ENCODE measurements around the gene DENND2A.
"Not testable (repeated sequence)": the region's sequence is repeated elsewhere in the genome, so short reads cannot be mapped to it uniquely, and the experiment has no call there.

Gene DENND2A

GRCh38 chr7:140566186-140566585 is 74.4 kb downstream of the DENND2A start:
- H2BK120ac ChIP-seq (ENCODE audit: insufficient read depth, low read length, poor library complexity); H3K9ac ChIP-seq (ENCODE audit: low read length); H2BK5ac ChIP-seq (ENCODE audit: low read depth, low read length, poor library complexity); H3K27ac ChIP-seq (ENCODE audit: low read depth, low read length); H3K27me3 ChIP-seq (ENCODE audit: insufficient read depth, low read length); H4K91ac ChIP-seq (ENCODE audit: low read depth, low read length); H2BK12ac ChIP-seq (ENCODE audit: low read length); H3K4me1 ChIP-seq (ENCODE audit: control insufficient read depth in 1 of 2, insufficient read depth in 2 of 2, low read length in 2 of 2); H3K4me3 ChIP-seq (ENCODE audit: low read depth, low read length); H3K9me3 ChIP-seq (ENCODE audit: insufficient read depth, low read depth, low read length); H4K12ac ChIP-seq (ENCODE audit: low read depth, low read length); H3K18ac ChIP-seq (ENCODE audit: low read length); H2AK5ac ChIP-seq (ENCODE audit: low read length); H3K4ac ChIP-seq (ENCODE audit: low read depth, low read length); H3K23ac ChIP-seq (ENCODE audit: low read length); H3K14ac ChIP-seq (ENCODE audit: low read length); H2AFZ ChIP-seq (ENCODE audit: insufficient read depth, low read length, poor library complexity); H3K4me2 ChIP-seq (ENCODE audit: low read length); H3K79me2 ChIP-seq (ENCODE audit: control insufficient read depth, insufficient read depth, low read length, poor library complexity); H4K8ac ChIP-seq (ENCODE audit: low read depth, low read length); H3K79me1 ChIP-seq (ENCODE audit: low read length): not testable (repeated sequence)
- peak; percentile 57 to 79 for DNase-seq
- H3K36me3 ChIP-seq (ENCODE audit: control insufficient read depth in 1 of 2, insufficient read depth in 2 of 2, low read length in 2 of 2): peaks cover 9 to 11% of the 10 kb centered on the region in 2 experiments
- WGBS (ENCODE audit: extremely low coverage, insufficient coverage, insufficient read length): no CpG with 5 or more reads among the region's 6 CpGs

DNA sequence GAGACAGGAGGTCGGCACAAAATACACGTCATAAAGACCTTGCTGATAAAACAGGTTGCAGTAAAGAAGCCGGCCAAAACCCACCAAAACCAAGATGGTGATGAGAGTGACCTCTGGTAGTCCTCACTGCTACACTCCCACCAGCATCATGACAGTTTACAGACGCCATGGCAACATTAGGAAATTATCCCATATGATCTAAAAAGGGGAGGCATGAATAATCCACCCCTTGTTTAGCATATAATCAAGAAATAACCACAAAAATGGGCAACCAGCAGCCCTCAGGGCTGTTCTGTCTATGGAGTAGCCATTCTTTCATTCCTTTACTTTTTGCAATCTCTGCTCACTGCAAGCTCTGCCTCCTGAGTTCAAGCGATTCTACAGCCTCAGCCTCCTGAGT is 74.9 kb downstream of the DENND2A start:
- DNase-seq: peak; percentile 35 to 54
- H3K79me1 ChIP-seq (ENCODE audit: low read length); H4K8ac ChIP-seq (ENCODE audit: low read depth, low read length); H3K23ac ChIP-seq (ENCODE audit: low read length); H2BK12ac ChIP-seq (ENCODE audit: low read length); H3K14ac ChIP-seq (ENCODE audit: low read length); H2AFZ ChIP-seq (ENCODE audit: insufficient read depth, low read length, poor library complexity); H2BK120ac ChIP-seq (ENCODE audit: insufficient read depth, low read length, poor library complexity); H3K18ac ChIP-seq (ENCODE audit: low read length); H3K27me3 ChIP-seq (ENCODE audit: insufficient read depth, low read length); H3K4me3 ChIP-seq (ENCODE audit: low read depth, low read length); H3K4me2 ChIP-seq (ENCODE audit: low read length); H4K12ac ChIP-seq (ENCODE audit: low read depth, low read length); H3K9me3 ChIP-seq (ENCODE audit: insufficient read depth, low read depth, low read length); H2AK5ac ChIP-seq (ENCODE audit: low read length); H3K9ac ChIP-seq (ENCODE audit: low read length); H4K91ac ChIP-seq (ENCODE audit: low read depth, low read length); H3K4ac ChIP-seq (ENCODE audit: low read depth, low read length); H3K27ac ChIP-seq (ENCODE audit: low read depth, low read length); H3K79me2 ChIP-seq (ENCODE audit: control insufficient read depth, insufficient read depth, low read length, poor library complexity); H3K4me1 ChIP-seq (ENCODE audit: control insufficient read depth in 1 of 2, insufficient read depth in 2 of 2, low read length in 2 of 2); H2BK5ac ChIP-seq (ENCODE audit: low read depth, low read length, poor library complexity): not testable (repeated sequence)
- no CpG with 5 or more reads among the region's 5 CpGs for WGBS (ENCODE audit: extremely low coverage, insufficient coverage, insufficient read length)
- peaks cover 9 to 11% of the 10 kb centered on the region in 2 experiments for H3K36me3 ChIP-seq (ENCODE audit: control insufficient read depth in 1 of 2, insufficient read depth in 2 of 2, low read length in 2 of 2)

GRCh38 chr7:140564643-140565042 is 76.0 kb downstream of the DENND2A start:
- no peak overlapping the region for H3K4ac ChIP-seq (ENCODE audit: low read depth, low read length)
- H2BK12ac ChIP-seq (ENCODE audit: low read length): no peak overlapping the region
- H3K27ac ChIP-seq (ENCODE audit: low read depth, low read length): no peak overlapping the region
- H3K27me3 ChIP-seq (ENCODE audit: insufficient read depth, low read length): no peaks in the 10 kb centered on the region
- no peak overlapping the region for H3K18ac ChIP-seq (ENCODE audit: low read length)
- peaks cover 1% of the 10 kb centered on the region for H3K9me3 ChIP-seq (ENCODE audit: insufficient read depth, low read depth, low read length)
- no peak overlapping the region for H2AFZ ChIP-seq (ENCODE audit: insufficient read depth, low read length, poor library complexity)
- H4K12ac ChIP-seq (ENCODE audit: low read depth, low read length): no peak overlapping the region
- no peaks in the 10 kb centered on the region for H3K79me1 ChIP-seq (ENCODE audit: low read length)
- no peak overlapping the region for H3K14ac ChIP-seq (ENCODE audit: low read length)
- no peak overlapping the region for H4K91ac ChIP-seq (ENCODE audit: low read depth, low read length)
- no peak overlapping the region for H3K9ac ChIP-seq (ENCODE audit: low read length)
- H3K79me2 ChIP-seq (ENCODE audit: control insufficient read depth, insufficient read depth, low read length, poor library complexity): no peaks in the 10 kb centered on the region
- H3K4me1 ChIP-seq (ENCODE audit: control insufficient read depth in 1 of 2, insufficient read depth in 2 of 2, low read length in 2 of 2): peaks cover 0 to under 1% of the 10 kb centered on the region in 2 experiments
- DNase-seq: no peak
- H2BK120ac ChIP-seq (ENCODE audit: insufficient read depth, low read length, poor library complexity): no peak overlapping the region
- H3K4me3 ChIP-seq (ENCODE audit: low read depth, low read length): no peak overlapping the region
- no peak overlapping the region for H4K8ac ChIP-seq (ENCODE audit: low read depth, low read length)
- H3K36me3 ChIP-seq (ENCODE audit: control insufficient read depth in 1 of 2, insufficient read depth in 2 of 2, low read length in 2 of 2): peaks cover 7 to 8% of the 10 kb centered on the region in 2 experiments
- WGBS (ENCODE audit: extremely low coverage, insufficient coverage, insufficient read length): no CpG with 5 or more reads among the region's 4 CpGs
- no peak overlapping the region for H3K4me2 ChIP-seq (ENCODE audit: low read length)
- H3K23ac ChIP-seq (ENCODE audit: low read length): no peak overlapping the region
- no peak overlapping the region for H2AK5ac ChIP-seq (ENCODE audit: low read length)
- no peak overlapping the region for H2BK5ac ChIP-seq (ENCODE audit: low read depth, low read length, poor library complexity)

GRCh38 chr7:140562926-140563481 is 77.6 kb downstream of the DENND2A start:
- Histone ChIP-seq H3K14ac (ENCODE audit: low read length) (no peak overlapping the region), H3K79me2 (ENCODE audit: control insufficient read depth, insufficient read depth, low read length, poor library complexity) (no peaks in the 10 kb centered on the region), H3K9me3 (ENCODE audit: insufficient read depth, low read depth, low read length) (peaks cover 1% of the 10 kb centered on the region), H3K4ac (ENCODE audit: low read depth, low read length) (no peak overlapping the region), H3K18ac (ENCODE audit: low read length) (no peak overlapping the region), H2AK5ac (ENCODE audit: low read length) (no peak overlapping the region), H3K27ac (ENCODE audit: low read depth, low read length) (no peak overlapping the region), H2BK5ac (ENCODE audit: low read depth, low read length, poor library complexity) (no peak overlapping the region), H3K9ac (ENCODE audit: low read length) (no peak overlapping the region), H3K79me1 (ENCODE audit: low read length) (no peaks in the 10 kb centered on the region), H2BK120ac (ENCODE audit: insufficient read depth, low read length, poor library complexity) (no peak overlapping the region), H4K8ac (ENCODE audit: low read depth, low read length) (no peak overlapping the region), H2BK12ac (ENCODE audit: low read length) (no peak overlapping the region), H3K4me2 (ENCODE audit: low read length) (no peak overlapping the region), H3K36me3 (ENCODE audit: control insufficient read depth in 1 of 2, insufficient read depth in 2 of 2, low read length in 2 of 2) (peaks cover 6 to 12% of the 10 kb centered on the region in 2 experiments), H2AFZ (ENCODE audit: insufficient read depth, low read length, poor library complexity) (no peak overlapping the region), H4K91ac (ENCODE audit: low read depth, low read length) (no peak overlapping the region), H3K4me1 (ENCODE audit: control insufficient read depth in 1 of 2, insufficient read depth in 2 of 2, low read length in 2 of 2) (peaks cover 3% of the 10 kb centered on the region in 2 experiments), H3K4me3 (ENCODE audit: low read depth, low read length) (no peak overlapping the region), H3K27me3 (ENCODE audit: insufficient read depth, low read length) (no peaks in the 10 kb centered on the region), H4K12ac (ENCODE audit: low read depth, low read length) (no peak overlapping the region), H3K23ac (ENCODE audit: low read length) (no peak overlapping the region)
- DNase-seq: no peak
- WGBS (ENCODE audit: extremely low coverage, insufficient coverage, insufficient read length): no CpG with 5 or more reads among the region's 5 CpGs
